ENCODE results near the gene SERPINE1. TPM values are rescaled to one million over a fixed set of nuclear protein-coding genes. Genes with fewer than 3 reads are reported as not detected.

SERPINE1 gene
- total RNA-seq, 4 donors from 2014 or later: 1.3 to 26.2 (median 5.5) TPM

- Histone ChIP-seq H3K4me3 (no peak overlapping the region), H3K9me3 (no peaks in the 10 kb centered on the region), H3K4me1 (peaks cover 8 to 34% (median 33%) of the 10 kb centered on the region in 4 donors), H3K36me3 (no peaks in the 10 kb centered on the region), H3K27me3 (peaks cover 100% of the 10 kb centered on the region), H3K27ac (no peak overlapping the region)
- no peak for DNase-seq
- whole genome bisulfite sequencing, 2 donors (ENCODE audit: low coverage in 1 of 2): 0 to 4% methylated on average over 2 to 13 of the region's 13 CpGs
- in situ Hi-C loops (cut with MboI; ENCODE audit: low pct_ligation_motif_present in 1 of 4, low pct_unique_long_range_greater_than_20kb in 1 of 4, low sequenced_read_pairs in 3 of 4) (no loop called here), intact Hi-C loops (cut with DNase I; ENCODE audit: low total_unique reads) (no loop called here)
- TF ChIP-seq POLR2A (IDR thresholded peaks at IDR 0.05) (no peak), EP300 (IDR thresholded peaks at IDR 0.05; ENCODE audit: low read depth) (no peak), POLR2AphosphoS5 (IDR thresholded peaks at IDR 0.05) (no peak), CTCF (IDR thresholded peaks at IDR 0.05) (peak in 1 of 5 experiments; percentile 10)
Observed at GRCh38 chr7:101171442-101171837, 44.5 kb downstream of the SERPINE1 start.

- no peak for DNase-seq
- H3K4me1 ChIP-seq: peaks cover 8 to 34% (median 33%) of the 10 kb centered on the region in 4 donors
- 11% methylated on average over 39 of the region's 79 CpGs; no CpG with 5 or more reads in 1 of the 2 donors for WGBS, 2 donors (ENCODE audit: low coverage in 1 of 2)
- peaks cover 100% of the 10 kb centered on the region for H3K27me3 ChIP-seq
- TF ChIP-seq POLR2AphosphoS5 (IDR thresholded peaks at IDR 0.05) (no peak), CTCF (IDR thresholded peaks at IDR 0.05) (no peak), POLR2A (IDR thresholded peaks at IDR 0.05) (no peak), EP300 (IDR thresholded peaks at IDR 0.05; ENCODE audit: low read depth) (no peak)
- H3K9me3 ChIP-seq: no peaks in the 10 kb centered on the region
- H3K4me3 ChIP-seq: peak overlapping the region in 1 of 4 donors; percentile 20
- in situ Hi-C loops (cut with MboI; ENCODE audit: low pct_ligation_motif_present in 1 of 4, low pct_unique_long_range_greater_than_20kb in 1 of 4, low sequenced_read_pairs in 3 of 4): no loop called here
- intact Hi-C loops (cut with DNase I; ENCODE audit: low total_unique reads): no loop called here
- no peaks in the 10 kb centered on the region for H3K36me3 ChIP-seq
- H3K27ac ChIP-seq: no peak overlapping the region
Observed at GRCh38 chr7:101172005-101172853, 45.3 kb downstream of the SERPINE1 start.

GRCh38 chr7:101172854-101173751 is 46.2 kb downstream of the SERPINE1 start:
- no peak for TF ChIP-seq POLR2A (IDR thresholded peaks at IDR 0.05)
- no peak for TF ChIP-seq EP300 (IDR thresholded peaks at IDR 0.05; ENCODE audit: low read depth)
- no peak for TF ChIP-seq POLR2AphosphoS5 (IDR thresholded peaks at IDR 0.05)
- no peak for TF ChIP-seq CTCF (IDR thresholded peaks at IDR 0.05)
- 3% methylated on average over 52 of the region's 53 CpGs; no CpG with 5 or more reads in 1 of the 2 donors for WGBS, 2 donors (ENCODE audit: low coverage in 1 of 2)
- peaks cover 8 to 34% (median 33%) of the 10 kb centered on the region in 4 donors for H3K4me1 ChIP-seq
- peak overlapping the region in 1 of 4 donors; percentile 15 for H3K4me3 ChIP-seq
- in situ Hi-C loops (cut with MboI; ENCODE audit: low pct_ligation_motif_present in 1 of 4, low pct_unique_long_range_greater_than_20kb in 1 of 4, low sequenced_read_pairs in 3 of 4) (no loop called here), intact Hi-C loops (cut with DNase I; ENCODE audit: low total_unique reads) (no loop called here)
- no peak overlapping the region for H3K27ac ChIP-seq
- H3K9me3 ChIP-seq: no peaks in the 10 kb centered on the region
- H3K27me3 ChIP-seq: peaks cover 100% of the 10 kb centered on the region
- no peaks in the 10 kb centered on the region for H3K36me3 ChIP-seq
- DNase-seq: peak; percentile 68

- H3K27me3 ChIP-seq: peaks cover 100% of the 10 kb centered on the region
- no peaks in the 10 kb centered on the region for H3K9me3 ChIP-seq
- 6 to 13% methylated on average over 4 to 16 of the region's 16 CpGs for WGBS, 2 donors (ENCODE audit: low coverage in 1 of 2)
- intact Hi-C loops (cut with DNase I; ENCODE audit: low total_unique reads) (no loop called here), in situ Hi-C loops (cut with MboI; ENCODE audit: low pct_ligation_motif_present in 1 of 4, low pct_unique_long_range_greater_than_20kb in 1 of 4, low sequenced_read_pairs in 3 of 4) (no loop called here)
- no peak overlapping the region for H3K27ac ChIP-seq
- TF ChIP-seq EP300 (IDR thresholded peaks at IDR 0.05; ENCODE audit: low read depth) (no peak), CTCF (IDR thresholded peaks at IDR 0.05) (no peak), POLR2A (IDR thresholded peaks at IDR 0.05) (no peak), POLR2AphosphoS5 (IDR thresholded peaks at IDR 0.05) (no peak)
- DNase-seq: no peak
- no peaks in the 10 kb centered on the region for H3K36me3 ChIP-seq
- H3K4me3 ChIP-seq: peak overlapping the region in 1 of 4 donors; percentile 15
- H3K4me1 ChIP-seq: peaks cover 8 to 34% (median 33%) of the 10 kb centered on the region in 4 donors
Observed at GRCh38 chr7:101173752-101174244, 46.9 kb downstream of the SERPINE1 start.

All from transverse colon (tissue), 4 donors.